ENCODE data around the gene DRGX. TPM values are rescaled to one million over a fixed set of nuclear protein-coding genes. Genes with fewer than 3 reads are reported as not detected.
A peak's percentile ranks its signal among the peaks of the same experiment; 100 is the strongest.

DRGX gene
- total and polyA plus RNA-seq, 4 donors = 3.4 to 67.8 (median 40.3) TPM

DNA sequence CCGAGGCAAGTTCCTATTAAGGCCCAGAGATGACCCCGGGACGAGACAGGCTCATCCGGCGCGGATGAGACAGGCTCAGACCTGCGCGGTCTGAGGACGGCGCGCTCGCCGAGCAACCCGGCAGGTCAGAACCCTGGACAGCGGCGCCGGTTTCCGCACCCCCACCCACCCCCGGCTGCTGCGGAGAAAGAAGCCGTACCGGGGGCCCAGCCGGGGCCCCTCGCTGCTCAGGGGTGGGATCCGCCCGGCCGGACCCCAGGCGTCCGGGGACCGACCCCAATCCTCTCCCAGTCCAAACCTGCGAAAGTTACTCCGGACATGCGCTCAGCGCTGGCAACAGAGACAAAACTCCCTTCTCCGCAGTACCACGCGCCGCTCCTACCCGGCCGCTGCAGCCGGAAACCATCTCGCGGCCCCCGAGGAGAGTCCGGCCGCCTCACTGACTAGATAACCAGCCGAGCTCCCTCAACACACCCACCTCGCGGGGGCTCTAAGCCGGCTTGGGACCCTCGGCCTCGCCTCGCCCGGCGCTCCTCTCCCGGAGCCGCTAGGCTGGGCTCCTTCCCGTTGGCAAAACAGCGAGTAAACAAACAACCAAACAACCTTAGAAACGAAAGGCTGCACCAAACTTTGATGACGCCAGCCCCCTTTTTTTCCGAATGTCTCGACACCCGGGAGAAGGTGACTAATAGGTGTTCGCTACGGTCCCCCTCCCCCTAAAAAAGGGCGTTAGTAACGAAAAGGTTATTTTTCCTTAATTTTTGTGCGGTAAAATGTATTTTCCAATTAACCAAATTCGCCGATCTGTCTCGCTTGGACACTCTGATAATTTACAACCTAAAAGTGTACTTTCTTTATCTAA is 2.3 kb upstream of the DRGX start:
- DNase-seq (ENCODE audit: low read depth in 4 of 6, low spot score in 6 of 6) = peak in 2 of 6 donors; percentile 68 to 69
- peaks cover 84% of the 10 kb centered on the region for H3K27me3 ChIP-seq (ENCODE audit: control insufficient read depth, insufficient read depth, low read length)
- WGBS (ENCODE audit: insufficient coverage) = under 1% methylated on average over 57 of the region's 72 CpGs
- peaks cover 38% of the 10 kb centered on the region for H3K4me1 ChIP-seq (ENCODE audit: control insufficient read depth, insufficient read depth, low read length)
- peaks cover 3% of the 10 kb centered on the region for H3K36me3 ChIP-seq (ENCODE audit: control insufficient read depth, insufficient read depth, low read length)
- H3K9me3 ChIP-seq (ENCODE audit: control insufficient read depth, insufficient read depth, low read length) = no peaks in the 10 kb centered on the region
- peak overlapping the region; percentile 32 for H3K4me3 ChIP-seq (ENCODE audit: low read depth, low read length)
- H3K27ac ChIP-seq (ENCODE audit: low read depth, low read length) = no peak overlapping the region

DNA sequence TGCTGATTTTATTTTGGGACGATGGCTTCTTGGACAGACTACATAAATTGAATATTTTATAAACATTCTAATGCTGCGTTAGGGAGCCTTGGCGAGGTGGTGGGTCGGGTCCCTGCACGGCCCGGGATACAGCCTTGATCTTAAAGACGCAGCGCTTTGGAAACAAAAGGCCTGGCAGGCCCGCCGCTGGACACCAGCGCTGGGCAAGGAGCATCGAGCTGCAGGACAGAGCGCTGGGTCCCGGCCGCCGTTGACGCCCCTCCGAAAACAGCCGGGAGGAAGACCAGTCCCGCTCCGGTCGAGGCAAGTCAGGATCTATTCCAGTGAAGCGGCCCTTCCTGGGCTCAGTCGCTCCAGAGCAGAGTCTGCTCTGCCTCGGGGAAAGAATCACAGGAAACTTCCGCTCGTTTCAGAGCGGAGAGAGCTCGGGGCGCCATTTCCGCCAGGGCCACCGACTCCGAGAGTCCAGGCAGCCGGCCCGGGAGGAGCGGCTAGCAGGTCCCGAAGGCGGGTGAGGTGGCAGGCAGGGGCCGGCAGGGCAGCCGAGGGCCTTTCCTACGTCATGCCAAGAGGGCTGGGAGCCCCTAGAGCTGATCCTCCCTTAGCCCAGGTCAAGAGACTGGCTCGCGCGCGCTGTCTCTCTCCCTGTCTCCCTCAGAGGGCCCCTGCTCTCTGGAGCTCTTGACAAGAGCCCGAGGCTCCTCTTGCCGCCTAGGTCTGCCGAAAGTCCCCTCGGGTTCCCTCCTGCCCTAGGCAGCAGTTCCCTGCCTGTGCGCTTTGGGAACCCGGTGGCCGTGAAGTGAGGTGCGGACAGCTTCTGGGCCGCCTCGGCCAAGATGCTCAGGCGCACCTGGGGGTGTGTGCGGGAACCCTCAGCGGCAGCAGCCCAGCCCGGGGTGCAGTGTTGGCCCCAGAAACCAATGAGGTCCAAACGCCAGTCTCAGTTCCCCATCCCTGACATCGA is 1.4 kb upstream of the DRGX start:
- H3K36me3 ChIP-seq (ENCODE audit: control insufficient read depth, insufficient read depth, low read length) = peaks cover 3% of the 10 kb centered on the region
- H3K27ac ChIP-seq (ENCODE audit: low read depth, low read length) = no peak overlapping the region
- peaks cover 38% of the 10 kb centered on the region for H3K4me1 ChIP-seq (ENCODE audit: control insufficient read depth, insufficient read depth, low read length)
- peak overlapping the region; percentile 22 for H3K4me3 ChIP-seq (ENCODE audit: low read depth, low read length)
- H3K27me3 ChIP-seq (ENCODE audit: control insufficient read depth, insufficient read depth, low read length) = peaks cover 83% of the 10 kb centered on the region
- DNase-seq (ENCODE audit: low read depth in 4 of 6, low spot score in 6 of 6) = peak in 2 of 6 donors; percentile 54 to 68
- no peaks in the 10 kb centered on the region for H3K9me3 ChIP-seq (ENCODE audit: control insufficient read depth, insufficient read depth, low read length)
- under 1% methylated on average over 60 of the region's 61 CpGs for WGBS (ENCODE audit: insufficient coverage)

- WGBS (ENCODE audit: insufficient coverage) = 13% methylated on average over 7 of the region's 8 CpGs
- H3K9me3 ChIP-seq (ENCODE audit: control insufficient read depth, insufficient read depth, low read length) = no peaks in the 10 kb centered on the region
- peaks cover 3% of the 10 kb centered on the region for H3K36me3 ChIP-seq (ENCODE audit: control insufficient read depth, insufficient read depth, low read length)
- no peak overlapping the region for H3K27ac ChIP-seq (ENCODE audit: low read depth, low read length)
- peaks cover 38% of the 10 kb centered on the region for H3K4me1 ChIP-seq (ENCODE audit: control insufficient read depth, insufficient read depth, low read length)
- H3K27me3 ChIP-seq (ENCODE audit: control insufficient read depth, insufficient read depth, low read length) = peaks cover 79% of the 10 kb centered on the region
- H3K4me3 ChIP-seq (ENCODE audit: low read depth, low read length) = no peak overlapping the region
- DNase-seq (ENCODE audit: low read depth in 4 of 6, low spot score in 6 of 6) = no peak
These were observed 744 bp upstream of the DRGX start for GRCh38 chr10:49396666-49396999.

GRCh38 chr10:49394933-49395740 is 752 bp downstream of the DRGX start:
- Histone ChIP-seq H3K4me1 (ENCODE audit: control insufficient read depth, insufficient read depth, low read length) (peaks cover 38% of the 10 kb centered on the region), H3K27me3 (ENCODE audit: control insufficient read depth, insufficient read depth, low read length) (peaks cover 86% of the 10 kb centered on the region), H3K27ac (ENCODE audit: low read depth, low read length) (no peak overlapping the region), H3K4me3 (ENCODE audit: low read depth, low read length) (peak overlapping the region; percentile 16), H3K36me3 (ENCODE audit: control insufficient read depth, insufficient read depth, low read length) (peaks cover 3% of the 10 kb centered on the region), H3K9me3 (ENCODE audit: control insufficient read depth, insufficient read depth, low read length) (no peaks in the 10 kb centered on the region)
- WGBS (ENCODE audit: insufficient coverage) = 2% methylated on average over 62 of the region's 62 CpGs
- DNase-seq (ENCODE audit: low read depth in 4 of 6, low spot score in 6 of 6) = peak in 2 of 6 donors; percentile 16 to 53

DNA sequence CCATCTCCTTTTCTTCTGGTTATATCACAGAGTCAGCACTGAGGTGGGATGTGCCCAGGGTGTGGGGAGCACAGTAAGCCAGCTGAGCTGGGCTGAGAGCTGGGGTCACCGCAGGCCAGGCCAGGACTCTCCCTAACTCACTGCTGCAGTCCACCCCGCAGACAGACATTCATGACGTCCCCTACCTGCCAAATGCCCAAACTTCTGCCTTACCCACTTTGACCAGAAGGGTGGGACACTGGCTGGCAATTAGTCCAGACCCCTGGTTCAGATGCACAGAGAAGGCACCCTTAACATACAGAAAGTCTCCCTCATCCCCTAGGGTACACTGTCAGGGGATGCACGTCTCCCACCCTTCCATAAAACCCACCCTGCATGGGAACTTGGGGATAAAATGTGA is 2.1 kb downstream of the DRGX start:
- Histone ChIP-seq H3K4me3 (ENCODE audit: low read depth, low read length) (no peak overlapping the region), H3K9me3 (ENCODE audit: control insufficient read depth, insufficient read depth, low read length) (no peaks in the 10 kb centered on the region), H3K4me1 (ENCODE audit: control insufficient read depth, insufficient read depth, low read length) (peaks cover 38% of the 10 kb centered on the region), H3K27ac (ENCODE audit: low read depth, low read length) (no peak overlapping the region), H3K36me3 (ENCODE audit: control insufficient read depth, insufficient read depth, low read length) (peaks cover 3% of the 10 kb centered on the region), H3K27me3 (ENCODE audit: control insufficient read depth, insufficient read depth, low read length) (peaks cover 73% of the 10 kb centered on the region)
- DNase-seq (ENCODE audit: low read depth in 4 of 6, low spot score in 6 of 6) = no peak
- 37% methylated on average over 3 of the region's 4 CpGs for WGBS (ENCODE audit: insufficient coverage)

- H3K27me3 ChIP-seq (ENCODE audit: control insufficient read depth, insufficient read depth, low read length) = peaks cover 69% of the 10 kb centered on the region
- WGBS (ENCODE audit: insufficient coverage) = no CpG with 5 or more reads among the region's 1 CpG
- H3K9me3 ChIP-seq (ENCODE audit: control insufficient read depth, insufficient read depth, low read length) = no peaks in the 10 kb centered on the region
- no peak overlapping the region for H3K27ac ChIP-seq (ENCODE audit: low read depth, low read length)
- H3K4me3 ChIP-seq (ENCODE audit: low read depth, low read length) = no peak overlapping the region
- DNase-seq (ENCODE audit: low read depth in 4 of 6, low spot score in 6 of 6) = no peak
- peaks cover 34% of the 10 kb centered on the region for H3K4me1 ChIP-seq (ENCODE audit: control insufficient read depth, insufficient read depth, low read length)
- peaks cover 3% of the 10 kb centered on the region for H3K36me3 ChIP-seq (ENCODE audit: control insufficient read depth, insufficient read depth, low read length)
These were observed 2.6 kb downstream of the DRGX start for GRCh38 chr10:49393301-49393700.

GRCh38 chr10:49389361-49389933 is 6.4 kb downstream of the DRGX start:
- no peak overlapping the region for H3K27ac ChIP-seq (ENCODE audit: low read depth, low read length)
- H3K4me3 ChIP-seq (ENCODE audit: low read depth, low read length) = no peak overlapping the region
- WGBS (ENCODE audit: insufficient coverage) = 64% methylated on average over 5 of the region's 15 CpGs
- peaks cover 10% of the 10 kb centered on the region for H3K4me1 ChIP-seq (ENCODE audit: control insufficient read depth, insufficient read depth, low read length)
- peak in 1 of 6 donors; percentile 60 for DNase-seq (ENCODE audit: low read depth in 4 of 6, low spot score in 6 of 6)
- H3K36me3 ChIP-seq (ENCODE audit: control insufficient read depth, insufficient read depth, low read length) = peaks cover 22% of the 10 kb centered on the region
- peaks cover 30% of the 10 kb centered on the region for H3K27me3 ChIP-seq (ENCODE audit: control insufficient read depth, insufficient read depth, low read length)
- no peaks in the 10 kb centered on the region for H3K9me3 ChIP-seq (ENCODE audit: control insufficient read depth, insufficient read depth, low read length)

DNA sequence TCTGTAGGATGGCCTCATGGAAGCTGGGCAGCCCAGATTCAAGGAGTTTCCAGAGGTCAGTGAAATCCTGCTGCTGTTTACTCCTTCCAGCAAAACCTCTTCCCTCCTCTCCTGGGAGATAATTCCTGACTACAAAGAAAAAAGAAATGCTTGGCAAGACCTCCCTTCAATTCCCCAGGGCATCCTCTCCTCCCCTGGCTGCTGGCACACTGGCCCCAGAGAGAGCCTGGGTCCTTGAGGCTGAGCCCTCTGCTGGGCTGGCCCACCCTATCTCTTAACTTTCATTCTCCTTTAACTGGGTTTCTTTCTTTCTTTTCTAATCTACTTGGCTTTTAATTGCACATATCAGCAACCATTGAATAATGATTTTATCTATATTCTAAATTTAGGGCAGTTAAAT is 7.7 kb downstream of the DRGX start:
- H3K27me3 ChIP-seq (ENCODE audit: control insufficient read depth, insufficient read depth, low read length) = peaks cover 18% of the 10 kb centered on the region

GRCh38 chr10:49387071-49387470 is 8.8 kb downstream of the DRGX start:
- 97% methylated on average over 7 of the region's 8 CpGs for WGBS (ENCODE audit: insufficient coverage)
- Histone ChIP-seq H3K27ac (ENCODE audit: low read depth, low read length) (no peak overlapping the region), H3K9me3 (ENCODE audit: control insufficient read depth, insufficient read depth, low read length) (no peaks in the 10 kb centered on the region), H3K4me3 (ENCODE audit: low read depth, low read length) (no peak overlapping the region), H3K4me1 (ENCODE audit: control insufficient read depth, insufficient read depth, low read length) (peaks cover 10% of the 10 kb centered on the region), H3K27me3 (ENCODE audit: control insufficient read depth, insufficient read depth, low read length) (peaks cover 12% of the 10 kb centered on the region), H3K36me3 (ENCODE audit: control insufficient read depth, insufficient read depth, low read length) (peaks cover 31% of the 10 kb centered on the region)
- no peak for DNase-seq (ENCODE audit: low read depth in 4 of 6, low spot score in 6 of 6)

More for the DNA sequence above, 7.7 kb downstream of the DRGX start:
- no peak for DNase-seq (ENCODE audit: low read depth in 4 of 6, low spot score in 6 of 6)
- Histone ChIP-seq H3K36me3 (ENCODE audit: control insufficient read depth, insufficient read depth, low read length) (peaks cover 28% of the 10 kb centered on the region), H3K27ac (ENCODE audit: low read depth, low read length) (no peak overlapping the region), H3K9me3 (ENCODE audit: control insufficient read depth, insufficient read depth, low read length) (no peaks in the 10 kb centered on the region), H3K4me1 (ENCODE audit: control insufficient read depth, insufficient read depth, low read length) (peaks cover 10% of the 10 kb centered on the region), H3K4me3 (ENCODE audit: low read depth, low read length) (no peak overlapping the region)
